ENCODE measurements around the gene ADM5.

ADM5 gene

DNA sequence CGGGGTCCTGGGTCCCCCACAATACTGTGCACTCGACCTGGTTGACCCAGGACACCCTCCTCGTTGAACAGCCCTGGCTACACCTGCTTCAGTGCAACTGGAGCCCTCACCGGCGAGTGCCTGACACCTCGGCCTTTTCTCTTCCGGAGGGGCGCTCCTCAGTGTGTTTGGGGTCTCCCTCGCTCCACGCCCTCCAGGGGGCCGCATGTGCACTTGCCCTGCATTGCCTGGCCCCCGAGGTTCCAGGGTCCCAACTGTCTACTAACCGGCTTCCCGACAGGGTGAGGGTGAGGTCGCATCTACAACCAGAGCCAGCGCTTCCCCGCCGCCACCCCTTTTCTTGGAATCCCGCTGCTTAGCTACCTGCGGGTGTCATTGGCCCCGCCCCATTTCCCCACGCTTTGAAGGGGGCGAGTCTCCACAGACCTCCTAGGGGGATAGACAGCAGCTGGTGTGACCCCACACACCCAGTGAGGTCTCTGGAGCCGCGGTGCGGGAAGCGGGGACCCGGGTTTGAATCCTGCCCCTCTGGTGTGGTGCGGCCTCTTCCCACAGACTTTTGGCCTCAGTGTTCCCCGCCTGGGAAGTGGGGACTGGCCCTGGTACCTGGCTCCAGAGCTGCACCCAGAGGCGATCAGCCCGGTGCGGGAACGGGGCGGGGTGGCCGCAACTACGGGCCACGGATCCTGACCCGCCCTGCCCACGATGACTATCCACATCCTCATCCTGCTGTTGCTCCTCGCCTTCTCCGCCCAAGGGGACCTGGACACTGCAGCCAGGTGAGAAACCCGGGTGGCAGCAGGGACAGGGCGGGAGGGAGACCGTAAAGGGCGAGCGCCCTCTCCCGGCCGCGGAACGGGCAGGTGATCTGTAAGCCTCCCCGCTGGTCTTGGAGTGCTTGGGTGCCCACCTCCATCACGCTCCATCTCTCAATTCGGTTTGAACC is at the start of gene ADM5:
Gene ADM5, plus strand, starts transcription at position 462 of the 946 bp plus-strand sequence. Its CDS starts 244 bp downstream, at position 706.
- DNase-seq = peak; percentile 39

DNA sequence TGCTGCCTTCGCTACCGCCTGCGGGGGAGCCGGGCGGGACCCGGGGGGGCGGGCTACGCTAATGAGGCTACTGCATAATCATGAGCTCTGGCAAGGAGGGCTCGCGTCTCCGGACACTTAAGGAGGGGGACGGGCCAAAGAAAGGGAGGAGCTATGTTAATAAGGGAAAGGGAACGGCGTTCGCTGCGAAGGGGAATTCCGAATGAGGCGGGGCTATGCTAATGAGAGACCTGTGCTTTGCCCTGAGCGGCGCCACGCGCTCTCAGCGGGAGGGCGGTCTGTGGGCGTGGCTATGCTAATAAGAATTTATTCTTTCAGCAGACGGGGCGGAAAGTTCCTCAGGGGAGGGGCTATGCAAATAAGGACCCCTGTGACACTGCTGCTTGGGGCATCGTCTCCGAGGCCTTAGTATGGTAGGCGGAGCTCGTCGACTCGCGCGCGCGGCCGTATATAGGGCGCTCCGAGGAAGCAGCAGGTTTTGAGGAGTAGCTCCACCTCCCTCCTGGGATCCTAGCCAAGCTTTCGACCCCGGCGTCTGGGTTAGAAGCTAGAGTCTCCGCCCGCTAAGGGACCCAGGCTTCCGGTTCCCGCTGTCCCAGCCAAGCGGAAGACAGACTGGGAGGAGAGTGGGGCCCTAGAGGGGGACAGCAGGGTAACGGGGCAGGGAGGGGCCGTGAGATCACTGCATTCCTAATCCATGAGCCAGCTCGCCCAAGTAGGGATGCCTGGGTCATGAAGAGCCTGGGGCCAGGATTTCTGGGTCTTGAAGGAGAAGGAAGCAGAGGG is 49.1 kb upstream of the ADM5 start, which contains the start of gene RRAS:
Gene RRAS, minus strand, starts transcription at position 31 of the 786 bp plus-strand sequence. CDS start 45 bp downstream, outside the sequence.
- peak; percentile 100 for DNase-seq

DNA sequence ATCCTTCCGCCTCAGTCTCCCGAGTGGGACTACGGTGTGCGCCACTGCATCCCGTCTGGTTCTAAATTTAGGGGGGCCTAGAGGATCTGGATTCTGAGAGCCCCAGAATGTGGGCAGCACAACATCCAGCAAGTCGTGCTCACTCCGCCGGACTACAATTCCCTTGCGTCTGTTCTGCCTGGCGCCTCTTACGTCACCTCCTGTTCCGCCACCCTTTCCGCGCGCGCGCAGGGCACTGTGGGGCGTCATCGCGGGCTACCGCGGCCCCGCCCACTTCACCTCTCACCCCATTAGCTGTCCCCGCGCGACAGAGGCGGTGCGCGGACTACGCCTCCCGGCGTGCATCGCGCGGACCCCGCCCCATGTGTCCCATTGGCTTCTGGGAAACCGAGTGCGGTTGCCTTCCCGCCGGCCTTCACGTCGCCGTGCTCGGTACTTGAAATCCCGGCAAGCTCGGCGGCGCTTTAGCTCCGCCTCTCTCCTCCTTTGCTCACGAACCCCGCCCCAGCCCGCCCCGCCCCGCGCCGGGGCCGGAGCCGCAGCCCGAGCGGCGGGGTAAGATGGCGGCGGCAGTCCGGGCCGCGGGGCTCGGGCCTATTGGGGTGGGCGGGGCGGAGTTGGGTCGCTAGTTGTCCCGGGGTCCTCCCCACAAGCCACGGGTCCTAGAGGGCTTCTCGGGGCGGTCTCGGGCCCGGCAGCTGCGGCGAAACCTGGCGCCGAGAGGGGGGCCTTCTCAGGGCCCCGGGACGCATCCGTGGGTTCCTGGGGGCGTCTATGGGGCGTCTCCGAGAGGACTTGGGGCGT is 47.5 kb upstream of the ADM5 start, which contains the start of gene SCAF1:
Gene SCAF1, plus strand, starts transcription at position 522 of the 804 bp plus-strand sequence. CDS start 2,818 bp downstream, outside the sequence.
- DNase-seq = peak; percentile 99

- no peak for DNase-seq
These were observed 46.8 kb upstream of the ADM5 start for GRCh38 chr19:49642492-49643035.

- DNase-seq = no peak
These were observed 45.9 kb upstream of the ADM5 start for GRCh38 chr19:49643466-49643865.

DNA sequence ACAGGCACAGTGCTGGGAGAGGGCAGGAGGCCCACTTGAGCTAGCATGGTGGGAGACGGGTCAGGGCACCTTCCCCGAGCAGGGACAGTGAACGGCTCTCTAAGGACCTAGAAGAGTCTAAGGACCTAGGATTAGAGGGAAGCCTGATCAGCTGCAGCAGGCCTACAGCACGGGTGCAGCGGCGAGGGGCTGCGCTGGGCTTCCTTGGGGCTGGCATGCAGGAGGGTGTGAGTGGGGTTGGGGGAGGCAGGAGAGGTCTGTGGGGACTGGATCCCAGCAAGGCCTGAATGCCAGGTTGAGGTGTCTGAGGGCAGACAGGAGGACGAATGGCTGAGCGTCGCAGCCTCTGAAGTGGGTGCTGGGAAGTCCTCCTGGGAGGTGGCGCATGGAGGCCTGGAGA is 43.8 kb upstream of the ADM5 start:
- no peak for DNase-seq

GRCh38 chr19:49645995-49646394 is 43.4 kb upstream of the ADM5 start:
- no peak for DNase-seq

DNA sequence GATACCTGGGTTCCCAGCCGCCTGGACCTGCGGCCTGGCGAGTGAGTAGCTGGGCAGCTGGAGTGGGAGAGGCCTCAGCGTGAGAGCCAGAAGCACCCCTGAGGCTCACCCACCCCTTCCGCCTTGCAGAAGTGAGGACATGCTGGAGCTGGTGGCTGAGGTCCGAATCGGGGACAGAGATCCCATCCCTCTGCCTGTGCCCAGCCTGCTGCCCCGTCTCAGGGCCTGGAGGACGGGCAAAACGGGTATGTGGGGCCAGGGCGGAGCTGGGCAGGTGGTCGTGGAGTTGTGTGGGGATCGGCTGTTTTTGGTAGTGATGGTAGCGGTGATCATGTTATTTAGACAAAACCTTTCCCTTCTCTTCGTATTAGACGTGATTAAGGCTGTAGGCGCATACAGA is 42.8 kb upstream of the ADM5 start:
- no peak for DNase-seq

- DNase-seq = no peak
These were observed 38.2 kb upstream of the ADM5 start for GRCh38 chr19:49651029-49651819.

- no peak for DNase-seq
These were observed 37.4 kb upstream of the ADM5 start for GRCh38 chr19:49651820-49652550.

DNA sequence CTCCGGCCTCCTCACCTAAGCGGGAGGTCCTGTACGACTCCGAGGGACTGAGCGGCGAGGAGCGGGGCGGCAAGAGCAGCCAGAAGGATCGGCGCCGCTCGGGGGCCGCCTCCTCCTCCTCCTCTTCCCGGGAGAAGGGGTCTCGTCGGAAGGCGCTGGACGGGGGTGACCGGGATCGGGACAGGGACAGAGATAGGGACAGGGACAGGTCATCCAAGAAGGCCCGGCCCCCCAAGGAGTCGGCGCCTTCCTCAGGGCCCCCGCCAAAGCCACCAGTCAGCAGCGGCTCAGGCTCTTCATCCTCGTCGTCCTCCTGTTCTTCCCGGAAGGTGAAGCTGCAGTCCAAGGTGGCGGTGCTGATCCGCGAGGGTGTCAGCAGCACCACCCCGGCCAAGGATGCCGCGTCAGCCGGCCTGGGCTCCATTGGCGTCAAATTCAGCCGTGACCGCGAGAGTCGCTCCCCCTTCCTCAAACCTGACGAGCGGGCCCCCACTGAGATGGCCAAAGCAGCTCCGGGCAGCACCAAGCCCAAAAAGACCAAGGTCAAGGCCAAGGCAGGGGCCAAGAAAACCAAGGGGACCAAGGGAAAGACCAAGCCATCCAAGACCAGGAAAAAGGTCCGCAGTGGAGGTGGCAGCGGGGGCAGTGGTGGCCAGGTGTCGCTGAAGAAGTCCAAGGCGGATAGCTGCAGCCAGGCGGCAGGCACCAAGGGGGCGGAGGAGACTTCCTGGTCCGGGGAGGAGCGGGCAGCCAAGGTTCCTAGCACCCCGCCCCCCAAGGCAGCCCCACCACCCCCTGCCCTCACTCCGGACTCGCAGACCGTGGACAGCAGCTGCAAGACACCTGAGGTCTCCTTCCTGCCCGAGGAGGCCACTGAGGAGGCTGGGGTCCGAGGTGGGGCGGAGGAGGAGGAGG is 36.6 kb upstream of the ADM5 start:
- DNase-seq = no peak

DNA sequence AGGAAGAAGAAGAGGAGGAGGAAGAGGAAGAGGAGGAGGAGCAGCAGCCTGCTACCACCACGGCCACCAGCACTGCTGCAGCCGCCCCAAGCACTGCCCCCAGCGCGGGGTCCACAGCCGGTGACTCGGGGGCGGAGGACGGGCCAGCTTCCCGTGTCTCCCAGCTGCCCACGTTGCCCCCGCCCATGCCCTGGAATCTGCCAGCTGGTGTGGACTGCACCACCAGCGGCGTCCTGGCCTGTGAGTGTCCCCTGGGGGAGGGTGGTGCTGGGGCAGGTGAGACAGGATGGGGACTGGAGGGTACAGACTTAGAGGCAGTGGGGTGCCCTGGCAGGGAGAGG is 36.0 kb upstream of the ADM5 start:
- DNase-seq = no peak

GRCh38 chr19:49654581-49654980 is 34.8 kb upstream of the ADM5 start:
- DNase-seq = no peak

DNA sequence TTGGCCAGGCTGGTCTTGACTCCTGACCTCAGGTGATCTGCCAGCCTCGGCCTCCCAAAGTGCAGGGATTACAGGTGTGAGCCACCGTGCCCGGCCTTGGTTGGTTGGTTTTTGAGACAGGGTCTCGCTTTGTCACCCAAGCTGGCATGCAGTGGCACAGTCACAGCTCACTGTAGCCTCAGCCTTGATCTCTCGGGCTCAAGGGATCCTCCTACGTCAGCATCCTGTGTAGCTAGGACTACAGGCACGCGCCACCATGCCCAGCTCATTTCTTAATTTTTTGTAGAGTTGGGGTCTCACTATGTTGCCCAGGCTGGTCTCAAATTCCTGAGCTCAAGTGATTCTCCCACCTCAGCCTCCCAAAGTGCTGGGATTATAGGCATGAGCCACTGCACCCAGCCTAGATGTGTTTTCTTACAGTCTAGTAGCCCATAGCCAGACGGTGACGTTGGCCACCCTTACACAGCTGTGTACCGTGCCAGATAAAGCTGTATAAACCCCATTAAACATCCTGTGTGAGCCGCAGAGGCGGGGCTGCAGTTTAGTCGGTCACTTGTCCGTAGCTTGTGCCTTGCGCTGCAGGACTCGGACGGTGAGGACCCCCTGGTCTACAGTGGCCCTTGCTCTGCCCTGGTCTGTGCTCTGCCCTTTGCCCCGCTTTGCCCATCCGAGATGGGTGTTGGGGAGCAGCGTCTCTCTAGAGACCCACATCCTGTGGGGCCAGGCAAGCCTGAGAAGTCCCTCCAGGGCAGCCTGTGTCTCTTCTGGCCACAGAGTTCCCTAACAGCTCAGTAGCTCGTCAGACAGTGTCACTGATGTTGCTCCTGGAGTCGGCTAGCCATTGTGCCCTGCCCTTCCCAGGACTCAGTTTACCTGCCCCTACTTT is 33.6 kb upstream of the ADM5 start:
- no peak for DNase-seq

- no peak for DNase-seq
These were observed 32.8 kb upstream of the ADM5 start for GRCh38 chr19:49656456-49657109.

DNA sequence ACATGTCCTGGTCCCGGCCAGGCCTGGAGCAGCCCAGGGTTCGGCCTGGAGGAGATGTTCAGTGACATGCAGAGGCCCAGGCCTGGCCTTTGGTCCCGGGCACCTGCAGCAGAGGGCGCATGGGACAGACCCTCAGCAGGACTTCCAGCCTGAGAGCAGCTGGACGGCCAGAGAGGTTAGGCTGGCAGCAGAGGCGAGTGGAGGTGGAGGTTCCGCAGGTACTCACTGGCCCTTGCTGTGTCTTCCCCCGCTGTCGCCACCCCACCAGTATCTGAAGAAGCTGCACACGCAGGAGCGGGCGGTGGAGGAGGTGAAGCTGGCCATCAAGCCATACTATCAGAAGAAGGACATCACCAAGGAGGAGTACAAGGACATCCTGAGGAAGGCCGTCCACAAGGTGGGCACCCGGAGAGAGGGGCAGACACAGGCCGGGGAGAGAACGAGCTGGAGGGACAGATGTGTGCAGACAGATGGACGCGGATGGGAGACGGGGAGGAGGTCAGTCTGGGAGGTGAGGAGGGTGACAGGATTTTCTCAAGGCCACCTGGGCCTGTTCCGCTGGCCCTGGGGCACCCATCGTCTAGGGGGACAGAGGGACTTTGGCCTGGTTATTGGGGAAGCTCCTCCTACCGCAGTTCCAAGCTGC is 31.8 kb upstream of the ADM5 start:
- no peak for DNase-seq

DNA sequence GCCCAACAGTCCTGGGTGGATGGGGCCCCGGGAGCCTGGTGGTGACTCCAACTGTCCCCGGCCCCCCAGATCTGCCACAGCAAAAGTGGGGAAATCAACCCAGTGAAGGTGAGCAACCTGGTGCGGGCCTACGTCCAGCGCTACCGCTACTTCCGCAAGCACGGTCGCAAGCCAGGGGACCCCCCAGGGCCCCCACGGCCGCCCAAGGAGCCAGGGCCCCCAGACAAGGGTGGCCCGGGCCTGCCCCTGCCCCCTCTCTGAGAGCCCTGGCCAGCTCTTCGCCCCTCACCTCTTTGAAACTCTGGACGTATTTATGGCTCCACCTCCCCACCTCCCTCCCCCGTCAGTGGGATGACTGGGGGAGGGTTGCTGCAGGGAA is 31.3 kb upstream of the ADM5 start:
- no peak for DNase-seq

Measured in CD4-positive, alpha-beta T cell treated with Interleukin-17A for 1 hour (primary cell).